Measurements from ENCODE around the gene VPS18.

GRCh38 chr15:40911141-40911540 is 16.9 kb downstream of the VPS18 start:
- TF ChIP-seq REST (IDR thresholded peaks at IDR 0.05; ENCODE audit: low read depth) (no peak), CTCF (IDR thresholded peaks at IDR 0.05 in 2 of 3, conservative IDR thresholded peaks at IDR 0.05 in 1 of 3; ENCODE audit: borderline replicate concordance in 1 of 3, insufficient read depth in 1 of 3, low read depth in 2 of 3, low read length in 2 of 3) (no peak), CEBPB (IDR thresholded peaks at IDR 0.05; ENCODE audit: low read depth) (no peak), ZBTB33 (IDR thresholded peaks at IDR 0.05; ENCODE audit: extremely low read depth, insufficient replicate concordance, low read length) (no peak), EZH2 (IDR thresholded peaks at IDR 0.05) (no peak), POLR2AphosphoS5 (IDR thresholded peaks at IDR 0.05; ENCODE audit: low read depth, low read length) (no peak), EZH2phosphoT487 (IDR thresholded peaks at IDR 0.05; ENCODE audit: borderline replicate concordance) (no peak), ZNF274 (IDR thresholded peaks at IDR 0.05; ENCODE audit: low read depth, low read length) (no peak)

All from HCT116 (cell line).